Activated CD4-positive, CD25-positive, alpha-beta regulatory T cell treated with anti-CD3 and anti-CD28 coated beads, Interleukin-2, amount 50 U/mL, for 24 hours (primary cell): Measurements from ENCODE around the gene ZNF776.
"Not testable (repeated sequence)": the region's sequence is repeated elsewhere in the genome, so short reads cannot be mapped to it uniquely, and the experiment has no call there.

ENCODE experiments used
- ATAC-seq, 2 donors: fragments of 150-1000 bp; cut with Tn5 transposase; one replicate each; pipeline ENCODE4 v1.10.0; 2021; ENCODE audit warnings: mild to moderate bottlenecking in 1 of 2, moderate library complexity in 1 of 2

The ZNF776 gene

DNA sequence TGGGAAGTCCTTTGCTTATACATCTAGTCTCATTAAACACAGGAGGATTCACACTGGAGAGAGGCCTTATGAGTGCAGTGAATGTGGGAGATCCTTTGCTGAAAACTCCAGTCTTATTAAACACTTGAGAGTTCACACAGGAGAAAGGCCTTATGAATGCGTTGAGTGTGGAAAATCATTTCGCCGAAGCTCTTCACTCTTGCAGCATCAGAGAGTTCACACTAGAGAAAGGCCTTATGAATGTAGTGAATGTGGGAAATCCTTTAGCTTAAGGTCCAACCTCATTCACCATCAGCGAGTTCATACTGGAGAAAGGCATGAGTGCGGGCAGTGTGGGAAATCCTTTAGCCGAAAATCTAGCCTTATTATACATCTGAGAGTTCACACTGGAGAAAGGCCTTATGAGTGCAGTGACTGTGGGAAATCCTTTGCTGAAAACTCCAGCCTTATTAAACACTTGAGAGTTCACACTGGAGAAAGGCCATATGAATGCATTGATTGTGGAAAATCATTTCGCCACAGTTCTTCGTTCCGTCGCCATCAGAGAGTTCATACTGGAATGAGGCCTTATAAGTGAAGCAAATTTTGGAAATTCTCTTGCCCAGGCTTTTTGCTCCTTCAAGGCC, 32.7 kb downstream of the ZNF776 start:
- no peak for ATAC-seq

DNA sequence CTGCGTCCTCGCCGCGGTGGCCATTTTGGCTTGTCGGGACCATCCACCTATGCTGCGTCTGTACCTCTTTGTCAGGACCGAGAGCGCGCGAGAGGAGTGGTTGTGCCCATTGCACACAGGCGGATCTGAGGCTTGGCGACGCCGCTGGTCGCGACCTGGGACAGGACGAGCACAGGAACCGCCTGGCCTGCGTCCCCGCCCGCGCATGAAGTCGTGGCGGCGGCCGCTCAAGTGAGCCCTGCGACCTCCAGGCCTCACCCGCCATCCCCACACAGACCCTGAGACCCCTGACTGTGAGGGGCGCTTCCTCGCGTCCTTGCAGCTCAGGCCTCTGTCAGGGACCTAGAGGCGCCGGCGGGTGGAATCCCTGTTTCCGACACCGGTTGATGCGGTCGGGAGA, 39.7 kb downstream of the ZNF776 start:
- ATAC-seq, result no peak

DNA sequence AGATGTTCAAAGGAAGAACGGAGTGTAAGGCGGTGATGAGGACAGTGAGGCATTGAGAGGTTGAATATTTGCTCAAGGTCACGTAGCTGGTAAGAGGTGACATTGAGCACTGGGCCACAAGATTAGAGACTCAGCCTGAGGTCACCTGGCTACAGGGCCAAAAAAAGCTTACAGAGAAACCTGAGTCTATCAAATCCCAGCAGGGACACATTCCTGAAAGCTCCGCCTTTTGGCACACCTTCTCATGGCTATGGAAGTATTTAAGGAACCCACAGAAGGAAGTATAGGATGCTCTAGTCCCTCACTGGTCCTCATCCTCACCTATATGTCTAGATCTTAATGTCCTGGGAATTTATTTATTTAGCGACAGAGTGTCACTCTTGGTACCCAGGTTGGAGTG, 40.3 kb downstream of the ZNF776 start:
- ATAC-seq, result no peak

DNA sequence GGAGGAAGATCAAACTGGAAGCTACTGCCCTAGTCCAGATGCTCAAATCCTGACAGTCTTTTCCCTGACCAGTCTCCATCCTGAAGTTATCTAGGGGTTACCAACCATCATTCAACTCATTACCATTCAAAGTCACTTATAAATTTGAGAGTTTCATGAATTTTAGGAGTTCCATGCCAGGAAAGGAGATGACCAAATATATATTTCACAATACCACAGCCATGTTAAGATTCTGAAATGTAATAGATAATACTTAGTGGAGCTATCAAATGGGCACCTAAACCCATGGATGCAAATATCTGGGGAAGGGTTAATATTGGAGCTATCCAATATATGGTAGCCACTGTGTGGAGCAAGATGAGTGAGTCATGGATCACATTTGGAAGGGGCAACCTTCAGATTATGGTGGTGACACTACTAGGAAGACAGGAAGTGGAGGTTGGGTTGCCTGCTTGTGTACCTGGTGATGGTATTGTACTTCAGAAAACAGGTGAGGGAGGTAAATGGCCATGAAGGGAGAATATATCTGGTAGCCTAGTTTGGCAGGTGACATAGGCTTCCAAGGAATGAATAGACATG, 41.6 kb downstream of the ZNF776 start:
- no peak for ATAC-seq

DNA sequence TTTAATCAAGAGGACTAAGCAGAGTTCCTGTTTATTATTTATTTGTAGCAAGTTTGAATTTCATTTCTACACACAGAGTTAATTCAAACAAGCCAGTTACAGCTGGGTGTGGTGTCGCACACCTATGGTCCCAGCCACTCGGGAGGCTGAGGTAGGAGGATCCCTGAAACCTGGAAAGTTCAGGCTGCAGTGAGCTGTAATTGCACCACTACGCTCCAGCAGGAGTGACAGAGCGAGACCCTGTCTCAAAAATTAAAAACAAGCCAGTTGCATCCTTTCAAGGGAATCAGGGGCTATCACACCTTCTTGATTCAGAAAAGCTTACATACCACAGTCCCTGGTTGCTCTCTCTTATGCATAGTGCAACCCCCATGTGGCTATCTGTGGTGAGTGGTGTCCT, 42.7 kb downstream of the ZNF776 start:
- ATAC-seq, result no peak

DNA sequence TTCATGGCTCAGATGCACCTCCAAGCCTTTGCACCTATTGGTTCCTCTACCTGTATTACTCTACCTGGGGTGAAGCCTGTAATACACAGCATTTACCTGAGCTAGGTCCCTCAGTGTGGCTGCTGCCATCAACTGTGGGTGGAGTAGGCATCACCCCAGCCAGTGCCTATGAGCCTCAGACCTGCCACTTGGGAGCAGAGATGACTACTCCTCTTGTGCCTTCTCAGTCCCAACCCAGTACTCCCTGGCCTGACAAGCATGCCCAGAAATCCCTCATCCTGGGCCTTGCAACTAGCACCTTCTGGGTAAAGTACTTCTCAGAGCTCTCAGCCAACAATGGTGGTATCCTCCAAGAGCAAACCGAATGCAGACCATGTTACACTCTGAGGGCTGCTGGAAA, 50.0 kb downstream of the ZNF776 start:
- ATAC-seq, result not testable (repeated sequence)

DNA sequence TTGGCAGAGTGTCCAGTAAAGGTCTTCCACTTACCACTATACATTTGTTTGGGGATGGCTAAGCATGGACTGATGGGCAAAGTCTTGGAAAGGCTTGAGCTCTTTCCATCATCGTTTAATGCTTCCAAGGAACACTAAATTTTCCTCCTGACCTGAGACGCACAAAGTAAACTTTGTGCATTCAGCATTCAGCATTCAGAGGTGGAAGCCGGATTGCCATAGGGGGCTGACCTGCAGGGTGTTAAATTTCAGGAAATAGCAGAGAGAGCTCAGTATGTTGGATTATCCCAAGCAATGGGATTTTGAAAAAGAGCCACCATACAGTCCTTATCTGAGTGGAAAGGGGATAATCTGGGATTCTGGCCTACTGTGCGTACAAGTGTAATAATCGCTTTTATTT, 54.1 kb downstream of the ZNF776 start:
- ATAC-seq, result no peak

- ATAC-seq, result no peak
Observed at GRCh38 chr19:57802269-57802668, 55.7 kb downstream of the ZNF776 start.

GRCh38 chr19:57803265-57803593, 56.6 kb downstream of the ZNF776 start:
- no peak for ATAC-seq

DNA sequence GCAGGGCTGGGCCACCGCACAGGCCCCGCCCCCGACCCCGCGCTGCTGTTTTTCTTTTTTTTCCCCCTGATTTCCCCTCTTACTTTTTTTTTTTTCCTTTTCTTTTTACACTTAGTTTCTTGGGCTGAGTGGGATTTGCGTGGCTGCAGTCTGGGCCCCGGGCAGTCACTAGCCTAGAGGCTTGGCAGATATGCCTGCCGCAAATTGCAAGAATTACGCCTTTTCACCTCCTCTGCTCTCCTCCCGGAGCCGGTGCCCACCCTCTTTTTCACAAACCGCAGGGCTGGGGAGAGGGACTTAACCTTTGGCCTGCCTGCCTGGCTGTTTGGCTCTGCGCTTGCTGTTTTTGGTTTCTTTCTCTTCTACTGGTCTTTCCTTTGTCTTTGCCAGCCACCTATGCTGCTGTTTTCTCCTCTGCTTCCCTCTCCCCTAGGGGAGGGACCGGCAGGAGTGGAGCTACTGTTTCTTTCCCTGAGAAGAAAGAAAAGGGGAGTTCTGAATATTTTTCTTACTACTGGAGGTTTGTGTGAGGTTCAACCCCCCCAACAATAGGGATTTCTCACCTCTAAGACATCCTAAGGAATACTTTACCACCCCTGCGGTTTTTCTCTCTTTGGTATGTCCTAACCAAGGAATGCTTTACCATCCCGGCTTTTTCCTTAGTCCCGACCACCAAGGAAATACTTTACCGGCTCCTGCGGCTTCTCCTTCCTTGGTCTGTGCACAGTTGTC, 57.1 kb downstream of the ZNF776 start:
- no peak for ATAC-seq

GRCh38 chr19:57807541-57807940, 60.9 kb downstream of the ZNF776 start:
- no peak for ATAC-seq
